Measurements from ENCODE around the gene SPATA31D1. TPM values are rescaled to one million over a fixed set of nuclear protein-coding genes. Genes with fewer than 3 reads are reported as not detected.
"Not testable (repeated sequence)": the region's sequence is repeated elsewhere in the genome, so short reads cannot be mapped to it uniquely, and the experiment has no call there.

SPATA31D1 gene
- polyA plus RNA-seq (ENCODE audit: insufficient read length in 4 of 4) = not detected

GRCh38 chr9:81988472-81988871 is at the start of gene SPATA31D1:
TSS of gene SPATA31D1 (plus strand) at chr9:81988772. CDS start at chr9:81988819, 47 bp downstream.
- not testable (repeated sequence) for DNase-seq (ENCODE audit: low read depth in 4 of 4, low spot score in 3 of 4)

DNA sequence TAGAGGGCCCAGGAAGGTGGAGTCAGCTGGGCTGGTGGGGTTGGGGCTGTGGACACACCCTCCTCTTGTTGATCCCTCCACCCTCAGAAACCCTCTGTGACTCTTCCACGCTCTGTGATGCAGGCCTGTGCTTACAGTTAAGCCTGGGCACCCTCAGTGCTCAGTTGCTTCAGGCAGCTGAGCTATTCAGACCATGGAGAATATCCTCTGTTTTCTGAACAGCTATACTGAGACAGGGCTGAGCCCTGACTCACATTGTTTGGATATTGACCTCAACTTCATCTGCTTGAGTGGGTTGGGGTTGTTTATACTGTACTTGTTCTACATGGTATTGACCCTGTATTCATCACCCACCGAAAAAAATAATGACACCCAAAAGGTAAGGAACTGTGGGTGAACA is 45.2 kb upstream of the SPATA31D1 start, which contains the start of gene SPATA31D3:
Gene SPATA31D3 (plus strand): TSS at position 108 of the 400 bp plus-strand sequence. CDS start 86 bp downstream, at position 194.
- not testable (repeated sequence) for DNase-seq (ENCODE audit: low read depth in 4 of 4, low spot score in 3 of 4)

DNA sequence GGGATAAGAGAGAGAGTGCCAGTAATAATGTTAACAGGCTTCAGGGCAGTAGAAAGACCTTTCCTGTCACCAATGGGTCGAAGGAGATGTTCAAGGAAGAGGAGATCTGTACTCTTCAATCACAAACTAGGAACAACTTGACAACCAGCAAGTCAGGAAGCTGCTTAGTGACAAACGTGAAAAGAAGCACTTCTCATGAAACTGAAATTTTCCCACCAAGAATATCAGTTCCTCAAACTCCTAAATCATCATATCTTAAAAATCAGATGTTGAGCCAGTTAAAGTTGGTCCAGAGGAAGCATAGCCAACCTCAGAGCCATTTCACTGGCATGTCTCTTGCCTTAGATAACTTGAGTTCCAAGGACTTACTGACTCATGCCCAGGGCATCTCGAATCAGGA is 39.9 kb upstream of the SPATA31D1 start:
- not testable (repeated sequence) for DNase-seq (ENCODE audit: low read depth in 4 of 4, low spot score in 3 of 4)

DNA sequence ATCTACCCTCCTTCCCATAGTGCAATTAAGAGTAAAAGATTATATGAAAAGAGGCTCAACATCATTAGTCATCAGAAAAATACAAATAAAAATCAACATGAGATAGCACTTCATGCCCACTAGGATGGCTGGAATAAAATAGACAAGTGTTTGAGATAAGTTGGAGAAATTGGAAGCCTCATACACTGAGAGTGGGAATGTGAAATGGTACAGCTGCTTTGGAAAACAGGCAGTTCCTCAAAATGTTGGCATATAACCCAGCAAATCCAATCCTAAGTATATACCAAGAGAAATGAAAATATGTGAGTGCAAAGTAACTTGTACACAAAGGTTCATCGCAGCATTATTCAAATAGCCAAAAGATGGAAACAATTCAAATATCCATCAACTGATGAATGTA is 35.5 kb upstream of the SPATA31D1 start:
- no peak for DNase-seq (ENCODE audit: low read depth in 4 of 4, low spot score in 3 of 4)

GRCh38 chr9:81955625-81956024 is 32.9 kb upstream of the SPATA31D1 start:
- no peak for DNase-seq (ENCODE audit: low read depth in 4 of 4, low spot score in 3 of 4)

DNA sequence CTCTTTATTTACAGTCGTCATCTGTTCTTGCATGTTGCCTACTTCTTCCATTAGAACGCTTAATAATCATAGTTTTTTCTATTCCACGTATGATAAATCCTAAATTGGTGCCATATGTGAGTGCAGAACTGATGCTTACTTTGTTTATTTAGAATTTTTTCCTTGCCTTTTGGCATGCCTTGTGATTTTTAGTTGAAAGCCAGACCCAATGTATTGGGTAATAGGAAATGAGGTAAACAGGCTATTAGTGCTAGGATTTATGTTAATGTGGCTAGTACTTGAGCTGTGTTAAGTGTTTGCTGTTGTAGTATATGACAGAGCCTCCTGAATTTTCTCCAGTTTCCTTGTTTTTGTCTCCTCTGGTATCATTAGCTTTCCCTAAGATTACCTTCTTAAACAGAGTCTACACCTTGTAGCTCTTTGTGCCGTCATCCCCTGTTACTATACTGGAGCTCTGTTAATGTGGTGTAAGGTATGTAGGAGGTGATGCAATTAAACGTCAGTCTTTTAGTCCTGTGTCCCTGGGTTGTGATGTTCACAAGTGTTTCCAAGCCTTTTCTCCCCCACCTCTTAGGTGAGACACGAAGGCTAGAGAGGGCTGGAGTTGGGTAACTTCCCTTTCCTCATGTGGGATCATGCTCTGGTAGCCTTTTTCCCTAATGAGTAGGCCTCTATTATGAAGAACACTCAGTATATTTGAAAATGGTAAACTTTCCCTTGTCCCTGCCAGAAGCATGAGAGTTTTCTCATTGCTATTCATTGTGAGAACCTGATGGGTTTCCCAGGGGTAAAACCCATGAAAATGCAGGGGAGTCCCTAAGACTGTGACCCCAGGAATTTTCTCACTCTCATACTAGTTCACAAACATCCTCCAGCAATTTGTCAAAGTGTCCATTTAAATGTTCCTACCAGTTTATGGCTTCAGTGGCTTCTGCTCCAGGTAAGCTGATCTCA is 24.1 kb upstream of the SPATA31D1 start:
- no peak for DNase-seq (ENCODE audit: low read depth in 4 of 4, low spot score in 3 of 4)

DNA sequence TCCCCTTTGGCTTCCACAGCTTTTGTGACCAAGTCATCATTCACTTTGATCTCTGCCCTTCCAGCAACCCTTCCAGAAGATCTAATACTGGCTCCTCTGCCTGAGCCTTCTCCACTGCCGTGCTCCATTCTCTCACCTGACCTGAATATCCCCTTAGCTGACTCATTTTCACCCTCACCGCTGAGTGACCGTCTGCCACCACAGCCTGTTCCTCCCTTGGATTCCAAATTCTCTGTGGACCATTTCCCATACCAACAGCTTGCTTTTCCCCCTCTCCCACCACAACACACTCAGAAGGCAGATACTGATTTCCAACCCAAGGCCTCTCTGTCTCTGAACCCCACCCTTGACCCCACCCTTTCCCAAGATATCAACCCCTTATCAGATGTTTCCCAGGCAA is 20.5 kb upstream of the SPATA31D1 start:
- no peak for DNase-seq (ENCODE audit: low read depth in 4 of 4, low spot score in 3 of 4)

- no peak for DNase-seq (ENCODE audit: low read depth in 4 of 4, low spot score in 3 of 4)
Measured at GRCh38 chr9:81969971-81970370, 18.6 kb upstream of the SPATA31D1 start.

DNA sequence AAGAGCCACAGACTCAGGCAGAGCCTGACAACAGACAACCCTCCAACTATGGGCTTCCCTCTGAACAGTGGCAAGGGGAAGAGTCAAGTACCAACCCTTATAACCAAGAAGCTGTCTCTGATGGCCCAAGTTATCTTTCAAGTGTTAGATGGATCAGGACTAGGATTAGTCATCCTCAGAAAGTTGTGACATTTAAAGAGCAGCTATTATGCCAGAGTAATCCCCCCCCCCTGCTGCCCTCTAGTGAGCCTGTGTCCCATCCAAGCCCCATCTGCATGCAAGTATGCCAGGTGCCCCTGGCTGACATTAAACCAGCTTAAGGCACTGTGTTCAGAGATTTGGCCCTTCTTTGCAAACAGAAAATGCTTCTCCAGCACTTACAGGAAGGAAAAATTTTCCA is 16.8 kb upstream of the SPATA31D1 start:
- no peak for DNase-seq (ENCODE audit: low read depth in 4 of 4, low spot score in 3 of 4)

- DNase-seq (ENCODE audit: low read depth in 4 of 4, low spot score in 3 of 4) = no peak
Measured at GRCh38 chr9:81974764-81975163, 13.8 kb upstream of the SPATA31D1 start.

DNA sequence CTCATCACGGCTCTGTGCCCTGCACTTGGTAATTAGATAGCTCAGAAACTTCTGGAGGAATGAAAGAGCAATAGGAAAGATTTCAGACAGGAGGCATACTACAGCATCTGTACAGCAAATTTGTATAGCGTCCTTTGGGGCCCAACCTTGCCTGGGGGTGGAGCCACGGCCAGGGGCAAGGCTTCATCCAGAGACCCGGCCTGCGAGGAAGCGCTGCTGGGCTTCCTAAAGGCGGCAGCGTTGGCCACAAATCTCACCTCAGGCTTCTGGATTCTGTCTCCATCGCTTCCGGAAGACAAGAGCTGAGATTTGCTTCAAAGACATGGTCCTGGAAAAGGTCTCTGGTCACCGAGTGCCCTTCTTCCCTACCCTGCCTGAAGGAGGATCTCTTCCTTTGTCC is 12.2 kb upstream of the SPATA31D1 start:
- no peak for DNase-seq (ENCODE audit: low read depth in 4 of 4, low spot score in 3 of 4)

DNA sequence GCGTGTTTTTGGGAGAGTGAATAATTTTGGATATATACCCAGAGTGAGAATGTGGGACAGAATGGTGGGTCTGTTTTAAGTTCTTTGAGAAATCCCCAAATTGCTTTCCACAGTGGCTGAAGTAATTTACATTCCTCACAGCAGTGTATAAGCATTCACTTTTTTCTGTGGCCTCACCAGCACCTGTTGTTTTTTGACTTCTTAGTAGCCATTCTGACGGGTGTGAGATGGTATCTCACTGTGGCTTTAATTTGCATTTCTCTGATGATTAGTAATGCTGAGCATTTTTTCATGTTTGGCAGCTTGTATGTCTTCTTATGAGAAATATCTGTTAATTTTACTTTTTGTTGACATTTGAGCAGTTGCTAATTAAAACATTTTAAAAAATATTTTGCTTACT is 9.4 kb upstream of the SPATA31D1 start:
- no peak for DNase-seq (ENCODE audit: low read depth in 4 of 4, low spot score in 3 of 4)

DNA sequence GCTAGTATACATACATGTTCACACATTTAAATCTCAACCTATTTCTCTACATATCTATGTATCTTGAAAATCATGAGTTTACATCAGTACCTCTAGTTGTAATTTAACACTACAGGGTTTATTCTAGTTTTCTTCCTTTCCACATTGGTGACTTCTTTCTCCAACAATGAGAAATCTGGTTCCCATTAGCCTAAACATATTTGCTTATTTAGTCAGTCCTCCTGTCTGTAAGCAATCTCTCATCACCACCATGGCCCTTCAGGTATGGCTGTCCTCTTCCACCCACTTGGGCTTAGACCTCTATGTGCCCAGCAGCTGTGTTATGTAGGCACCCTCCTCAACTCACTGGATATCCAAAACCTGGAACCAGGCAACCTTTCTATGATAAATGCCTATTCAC is 8.0 kb upstream of the SPATA31D1 start:
- no peak for DNase-seq (ENCODE audit: low read depth in 4 of 4, low spot score in 3 of 4)

GRCh38 chr9:81981883-81982282 is 6.7 kb upstream of the SPATA31D1 start:
- DNase-seq (ENCODE audit: low read depth in 4 of 4, low spot score in 3 of 4) = no peak

GRCh38 chr9:81984928-81985327 is 3.6 kb upstream of the SPATA31D1 start:
- DNase-seq (ENCODE audit: low read depth in 4 of 4, low spot score in 3 of 4) = no peak

DNA sequence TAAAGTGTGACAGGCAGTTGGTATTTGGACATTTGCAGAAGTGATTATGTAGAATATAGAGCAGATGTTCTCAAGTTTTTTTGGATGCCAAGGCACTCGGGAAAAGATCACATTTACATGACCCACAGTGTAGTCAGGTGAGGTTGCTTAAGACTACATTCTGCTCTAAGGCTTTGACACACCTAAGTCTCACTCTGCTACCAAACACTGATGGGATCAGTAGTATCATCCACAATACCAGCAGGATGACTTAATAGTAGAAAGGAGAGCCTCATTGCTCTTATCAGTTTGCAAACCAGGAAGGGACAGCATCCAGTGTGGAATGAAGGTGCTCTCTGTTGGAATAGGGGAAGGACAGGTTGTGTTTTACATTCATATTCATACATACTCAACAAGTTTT is 2.5 kb upstream of the SPATA31D1 start:
- no peak for DNase-seq (ENCODE audit: low read depth in 4 of 4, low spot score in 3 of 4)

DNA sequence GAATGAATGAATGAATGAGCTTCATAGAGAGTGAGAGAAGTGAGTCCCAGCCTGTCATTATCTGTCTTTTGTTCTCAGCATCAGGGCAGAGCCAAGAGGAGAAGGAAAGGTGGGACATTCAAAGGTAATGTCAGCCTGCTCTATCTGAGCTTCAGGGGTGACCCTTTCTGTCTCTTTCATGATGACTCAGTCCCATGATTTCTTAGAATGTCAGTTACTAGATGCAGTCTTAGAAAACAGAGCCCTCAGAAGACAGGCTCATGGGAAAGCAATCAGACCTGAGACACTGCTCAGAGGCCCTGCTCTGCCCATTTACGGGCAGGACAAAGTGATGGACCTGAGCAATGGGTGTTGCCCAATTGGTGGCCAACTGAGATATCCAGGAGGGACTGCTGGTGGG is 1.1 kb downstream of the SPATA31D1 start:
- DNase-seq (ENCODE audit: low read depth in 4 of 4, low spot score in 3 of 4) = no peak

- no peak for DNase-seq (ENCODE audit: low read depth in 4 of 4, low spot score in 3 of 4)
Measured at GRCh38 chr9:81993656-81994055, 5.1 kb downstream of the SPATA31D1 start.

DNA sequence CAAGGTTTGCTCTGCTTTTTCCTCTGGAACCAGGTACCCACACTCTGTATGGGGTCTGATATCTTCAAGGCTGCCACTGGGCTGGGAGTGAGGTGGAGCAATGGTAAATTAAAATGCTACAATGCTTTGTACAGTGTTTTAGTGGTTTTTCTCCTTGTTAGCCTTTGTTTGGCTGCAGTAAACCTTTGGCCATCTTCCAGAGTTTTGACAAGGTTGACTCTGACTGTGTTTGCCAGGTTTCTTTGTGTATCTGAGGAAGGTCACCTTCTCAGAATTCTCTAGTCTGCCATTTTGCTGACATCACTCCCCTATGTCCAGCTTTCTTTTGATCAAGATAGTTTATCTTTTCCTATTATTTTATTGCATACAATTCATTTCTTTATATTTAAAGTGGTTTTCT is 11.2 kb downstream of the SPATA31D1 start:
- DNase-seq (ENCODE audit: low read depth in 4 of 4, low spot score in 3 of 4) = no peak

GRCh38 chr9:82010711-82011110 is 22.1 kb downstream of the SPATA31D1 start:
- no peak for DNase-seq (ENCODE audit: low read depth in 4 of 4, low spot score in 3 of 4)

DNA sequence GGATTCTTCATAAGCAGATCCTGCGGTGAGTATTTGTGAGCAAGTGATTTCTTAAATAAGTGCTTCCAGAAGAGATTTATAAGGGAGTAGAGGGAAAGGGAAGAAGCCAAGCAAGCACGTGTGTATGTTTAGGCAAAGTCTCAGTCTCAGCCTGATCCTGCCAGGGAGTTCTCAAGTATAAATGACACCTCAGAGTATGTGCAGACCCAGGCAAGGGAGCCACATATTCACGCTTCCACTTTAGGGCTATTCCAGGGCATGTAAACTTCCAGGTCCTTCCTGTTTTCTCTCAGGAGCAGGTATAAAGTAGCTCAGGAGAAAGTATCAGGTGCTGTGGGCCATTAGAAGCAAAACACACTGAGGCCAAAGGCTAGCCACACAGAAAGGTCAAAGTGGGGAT is 22.6 kb downstream of the SPATA31D1 start:
- no peak for DNase-seq (ENCODE audit: low read depth in 4 of 4, low spot score in 3 of 4)

- DNase-seq (ENCODE audit: low read depth in 4 of 4, low spot score in 3 of 4) = no peak
Measured at GRCh38 chr9:82012276-82012675, 23.7 kb downstream of the SPATA31D1 start.

All from left renal pelvis (tissue), 4 donors.